Caco-2 (cell line): ENCODE results near the gene ANKRD23. TPM values are rescaled to one million over a fixed set of nuclear protein-coding genes. Genes with fewer than 3 reads are reported as not detected.

Source experiments
- BruUV-seq: library from RNA; stranded (reverse); fragments of 400-500 nt; replicated peaks from 2 replicates; lab custom pipeline; 2021; lab: Mats Ljungman, UMichigan
- CTCF ChIA-PET: fragments of 300-600 bp; sonication (Branson Sonifier 250); formaldehyde crosslinking; loops from one replicate; lab custom pipeline; 2022; ENCODE audit warnings: antibody characterized with exemption; lab: Charles Lee
- POLR2A ChIA-PET: fragments of 300-600 bp; sonication (Branson Sonifier 250); formaldehyde crosslinking; loops from one replicate; lab custom pipeline; 2022; ENCODE audit warnings: antibody characterized with exemption; lab: Charles Lee
- DNase-seq, 2 experiments: peaks; one replicate each; pipeline versions ENCODE4 v3.0.0 to v3.0.0-alpha.2; 2020 to 2022
- H3K27me3 ChIP-seq: replicated peaks from 2 replicates; pipeline ENCODE4 v1.6.0; 2011; ENCODE audit warnings: low read length; ENCODE audit not compliant: control insufficient read depth, insufficient read depth
- H3K36me3 ChIP-seq: 2 replicates; pipeline ENCODE4 v1.5.1; 2011; ENCODE audit warnings: low read length; ENCODE audit not compliant: control insufficient read depth, insufficient read depth
- H3K4me1 ChIP-seq: fragments of 250-450 bp; sonication (Bioruptor Pico); 2 replicates; pipeline ENCODE4 v1.5.1; 2020; ENCODE audit warnings: mild to moderate bottlenecking
- H3K4me3 ChIP-seq: 2 replicates; pipeline ENCODE4 v1.5.1; 2011; ENCODE audit warnings: low read depth, mild to moderate bottlenecking, control low read depth, low read length
- H3K9me3 ChIP-seq: fragments of 250-450 bp; sonication (Bioruptor Pico); 2 replicates; pipeline ENCODE4 v1.5.1; 2020; ENCODE audit warnings: mild to moderate bottlenecking, moderate library complexity
- H3K27ac Mint-ChIP-seq: one replicate; pipeline ENCODE4 v1.8.0; 2022; ENCODE audit warnings: mixed read lengths; ENCODE audit not compliant: unreplicated experiment
- H3K27me3 Mint-ChIP-seq: one replicate; pipeline ENCODE4 v1.8.0; 2022; ENCODE audit warnings: mixed read lengths; ENCODE audit not compliant: insufficient read depth, unreplicated experiment
- H3K36me3 Mint-ChIP-seq: one replicate; pipeline ENCODE4 v1.8.0; 2022; ENCODE audit warnings: mild to moderate bottlenecking, mixed read lengths; ENCODE audit not compliant: insufficient read depth, unreplicated experiment
- H3K4me1 Mint-ChIP-seq: one replicate; pipeline ENCODE4 v1.8.0; 2022; ENCODE audit warnings: low read depth, mixed read lengths; ENCODE audit not compliant: unreplicated experiment
- H3K4me3 Mint-ChIP-seq: one replicate; pipeline ENCODE4 v1.8.0; 2022; ENCODE audit warnings: mild to moderate bottlenecking, moderate library complexity, mixed read lengths; ENCODE audit not compliant: unreplicated experiment
- H3K9me3 Mint-ChIP-seq: one replicate; pipeline ENCODE4 v1.8.0; 2022; ENCODE audit warnings: mixed read lengths; ENCODE audit not compliant: unreplicated experiment
- CTCF ChIP-seq, 2 experiments: fragments of 200-600 bp in 1 of 2; IDR thresholded peaks; 1 replicate in 1 of 2; 2 replicates in 1 of 2; pipeline versions ENCODE4 v1.5.1 to v1.8.0; 2011 to 2022; ENCODE audit warnings: antibody characterized with exemption in 1 of 2, control low read depth in 1 of 2, inconsistent platforms in 1 of 2, low read depth in 1 of 2, low read length in 1 of 2, mild to moderate bottlenecking in 1 of 2, moderate library complexity in 1 of 2; ENCODE audit not compliant: insufficient read depth in 1 of 2, severe bottlenecking in 1 of 2, unreplicated experiment in 1 of 2
- intact Hi-C: fragments of 100-400 bp; cut with micrococcal nuclease; formaldehyde crosslinking; loops from one replicate; pipeline ENCODE4 v1.10.0; 2022; ENCODE audit not compliant: unreplicated experiment
- total RNA-seq: library from RNA; stranded (reverse); gene quantifications from 2 replicates; pipeline ENCODE4 v1.2.3, GENCODE V29; 2022

Gene ANKRD23
- total RNA-seq, 1 experiment from 2014 or later: 2.5 TPM

- Histone ChIP-seq H3K9me3 (no peaks in the 10 kb centered on the region), H3K27me3 (no peaks in the 10 kb centered on the region), H3K4me3 (no peak overlapping the region), H3K4me1 (no peaks in the 10 kb centered on the region), H3K36me3 (peaks cover 10% of the 10 kb centered on the region)
- Mint-ChIP-seq H3K9me3 (no peaks in the 10 kb centered on the region), H3K4me3 (no peak overlapping the region), H3K27ac (no peak overlapping the region), H3K27me3 (no peaks in the 10 kb centered on the region), H3K4me1 (peaks cover 1% of the 10 kb centered on the region), H3K36me3 (no peaks in the 10 kb centered on the region)
- ChIA-PET POLR2A (no interaction called here), CTCF (interaction anchor here (0.6 to 1.3 kb wide), 6 partner anchors 10 to 68 kb away, joined by 3 to 10 read pairs (median 3); partner anchors contain the start of gene CNNM3)
- intact Hi-C loops: loop anchor here (5.0 kb wide), 2 partner anchors 39 to 199 kb away; partner anchors contain the start of gene CNNM4
- peak; percentile 65 to 75 for DNase-seq
- TF ChIP-seq CTCF (IDR thresholded peaks at IDR 0.05; ENCODE audit: insufficient read depth in 1 of 2, low read depth in 1 of 2, low read length in 1 of 2, severe bottlenecking in 1 of 2, unreplicated experiment in 1 of 2): peak; percentile 86 to 89
- BruUV-seq: no TSS peak
Measured at GRCh38 chr2:96801005-96801785, 42.6 kb downstream of the ANKRD23 start.

GRCh38 chr2:96800061-96801004 is 43.5 kb downstream of the ANKRD23 start:
- no peaks in the 10 kb centered on the region for H3K4me1 Mint-ChIP-seq
- Histone ChIP-seq H3K4me1 (no peaks in the 10 kb centered on the region), H3K27me3 (no peaks in the 10 kb centered on the region), H3K4me3 (no peak overlapping the region), H3K9me3 (no peaks in the 10 kb centered on the region), H3K36me3 (peaks cover 10% of the 10 kb centered on the region)
- CTCF ChIA-PET: interaction anchor here (0.6 to 1.3 kb wide), 4 partner anchors 33 to 69 kb away, joined by 3 to 10 read pairs (median 4); no protein-coding TSS in a partner anchor
- no TSS peak for BruUV-seq
- DNase-seq: no peak
- no peaks in the 10 kb centered on the region for H3K36me3 Mint-ChIP-seq
- no peak overlapping the region for H3K4me3 Mint-ChIP-seq
- intact Hi-C loops: loop anchor here (5.0 kb wide), 2 partner anchors 38 to 198 kb away; partner anchors contain the start of gene CNNM4
- H3K9me3 Mint-ChIP-seq: no peaks in the 10 kb centered on the region
- POLR2A ChIA-PET: no interaction called here
- TF ChIP-seq CTCF (IDR thresholded peaks at IDR 0.05; ENCODE audit: insufficient read depth in 1 of 2, low read depth in 1 of 2, low read length in 1 of 2, severe bottlenecking in 1 of 2, unreplicated experiment in 1 of 2): no peak
- H3K27me3 Mint-ChIP-seq: no peaks in the 10 kb centered on the region
- H3K27ac Mint-ChIP-seq: no peak overlapping the region

- no peak for DNase-seq
- Mint-ChIP-seq H3K27ac (no peak overlapping the region), H3K36me3 (no peaks in the 10 kb centered on the region), H3K27me3 (no peaks in the 10 kb centered on the region), H3K4me3 (no peak overlapping the region), H3K9me3 (no peaks in the 10 kb centered on the region), H3K4me1 (no peaks in the 10 kb centered on the region)
- H3K4me1 ChIP-seq: no peaks in the 10 kb centered on the region
- ChIA-PET POLR2A (no interaction called here), CTCF (interaction anchor here (0.5 kb wide), 1 partner anchor 39 kb away, joined by 12 read pairs; no protein-coding TSS in a partner anchor)
- intact Hi-C loops: no loop called here
- no peak for TF ChIP-seq CTCF (IDR thresholded peaks at IDR 0.05; ENCODE audit: insufficient read depth in 1 of 2, low read depth in 1 of 2, low read length in 1 of 2, severe bottlenecking in 1 of 2, unreplicated experiment in 1 of 2)
- no peaks in the 10 kb centered on the region for H3K9me3 ChIP-seq
- H3K4me3 ChIP-seq: no peak overlapping the region
- no TSS peak for BruUV-seq
- no peaks in the 10 kb centered on the region for H3K27me3 ChIP-seq
- peaks cover 10% of the 10 kb centered on the region for H3K36me3 ChIP-seq
Measured at GRCh38 chr2:96799623-96799935, 44.2 kb downstream of the ANKRD23 start.
